K562 (cell line): ENCODE data around the gene E2F1. TPM values are rescaled to one million over a fixed set of nuclear protein-coding genes. Genes with fewer than 3 reads are reported as not detected.

Experiments
- ATAC-seq: fragments of 200-7000 bp; cut with Tn5 transposase; 3 replicates; pipeline ENCODE4 v1.9.1; 2020; ENCODE audit warnings: moderate library complexity
- BruUV-seq: library from RNA; stranded (reverse); fragments of 400-500 nt; replicated peaks from 2 replicates; lab custom pipeline; 2021; lab: Mats Ljungman, UMichigan
- CTCF ChIA-PET: fragments of 300-600 bp; formaldehyde crosslinking; extraction: SDS; loops from one replicate; lab custom pipeline; 2021; ENCODE audit warnings: low intra/inter-chr PET ratio; lab: Yijun Ruan, JAX
- POLR2A ChIA-PET: fragments of 300-600, 350-650 bp; sonication (Branson Sonifier 250); formaldehyde crosslinking; extraction: SDS; loops from one replicate; lab custom pipeline; 2021; ENCODE audit warnings: antibody characterized with exemption, inconsistent platforms; lab: Yijun Ruan, JAX
- DNase-seq, 4 experiments: peaks; one replicate each; pipeline versions ENCODE4 v3.0.0 to v3.0.0-alpha.2; 2011 to 2018; ENCODE audit warnings: low spot score in 3 of 4, mixed read lengths in 3 of 4; ENCODE audit errors: extremely low read depth in 1 of 4
- FAIRE-seq: peaks from 2 replicates; lab custom pipeline; 2011; peaks lifted over from hg19 to GRCh38; lab: Jason Lieb, UNC
- H2AFZ ChIP-seq: 2 replicates; pipeline ENCODE4 v1.6.0; 2011; ENCODE audit warnings: low read depth, low read length, control low read depth, inconsistent platforms
- H3K27ac ChIP-seq: fragments of 200-600 bp; 3 replicates; pipeline ENCODE4 v1.8.0; 2011; ENCODE audit warnings: low read depth, mild to moderate bottlenecking, control low read depth, inconsistent platforms, low read length, moderate library complexity, mixed read lengths; ENCODE audit errors: extremely low read depth
- H3K27me3 ChIP-seq, 2 experiments: fragments of 300-600 bp in 1 of 2; 2 replicates in 1 of 2; 3 replicates in 1 of 2; pipeline versions ENCODE4 v1.6.0 to v1.8.0; 2011; ENCODE audit warnings: inconsistent platforms in 2 of 2, low read length in 2 of 2, mild to moderate bottlenecking in 1 of 2, mixed read lengths in 1 of 2, moderate library complexity in 1 of 2; ENCODE audit not compliant: control insufficient read depth in 2 of 2, insufficient read depth in 2 of 2
- H3K36me3 ChIP-seq: fragments of 300-600 bp; 3 replicates; pipeline ENCODE4 v1.8.0; 2011; ENCODE audit warnings: mild to moderate bottlenecking, low read length, inconsistent platforms; ENCODE audit not compliant: control insufficient read depth, insufficient read depth
- H3K4me1 ChIP-seq, 2 experiments: fragments of 200-600 bp in 1 of 2; replicated peaks in 1 of 2; 2 replicates in 1 of 2; 3 replicates in 1 of 2; pipeline versions ENCODE4 v1.5.1 to v1.8.0; 2011; ENCODE audit warnings: inconsistent platforms in 2 of 2, low read length in 2 of 2, mild to moderate bottlenecking in 1 of 2, mixed read lengths in 1 of 2, moderate library complexity in 1 of 2; ENCODE audit not compliant: control insufficient read depth in 2 of 2, insufficient read depth in 2 of 2
- H3K4me2 ChIP-seq: 2 replicates; pipeline ENCODE4 v1.6.1; 2011; ENCODE audit warnings: low read length, control low read depth, inconsistent platforms, mixed read lengths; ENCODE audit not compliant: insufficient read depth
- H3K4me3 ChIP-seq: fragments of 200-600 bp; sonication (generic), shearing (Covaris generic); 2 replicates; pipeline ENCODE4 v1.5.1; 2016; ENCODE audit warnings: control low read depth, inconsistent platforms
- H3K79me2 ChIP-seq: fragments of 200-600 bp; 3 replicates; pipeline ENCODE4 v1.8.0; 2011; ENCODE audit warnings: low read length, inconsistent platforms; ENCODE audit not compliant: control insufficient read depth, insufficient read depth
- H3K9ac ChIP-seq, 2 experiments: 2 replicates each; pipeline versions ENCODE4 v1.6.0 to v1.6.1; 2011; ENCODE audit warnings: low read depth in 2 of 2, low read length in 2 of 2, control low read depth in 1 of 2, inconsistent platforms in 1 of 2, mild to moderate bottlenecking in 1 of 2, mixed read lengths in 1 of 2; ENCODE audit not compliant: insufficient read depth in 1 of 2
- H3K9me1 ChIP-seq: one replicate; pipeline ENCODE4 v1.6.0; 2011; ENCODE audit warnings: inconsistent platforms, mild to moderate bottlenecking, low read length, moderate library complexity; ENCODE audit not compliant: control insufficient read depth, insufficient read depth
- H3K9me3 ChIP-seq: replicated peaks from 2 replicates; pipeline ENCODE4 v1.5.1; 2011; ENCODE audit warnings: low read depth, low read length, inconsistent platforms; ENCODE audit not compliant: control insufficient read depth, insufficient read depth
- H4K20me1 ChIP-seq: replicated peaks from 2 replicates; pipeline ENCODE4 v1.6.1; 2011; ENCODE audit warnings: low read length, inconsistent platforms, mixed read lengths; ENCODE audit not compliant: control insufficient read depth, insufficient read depth
- BRF1 ChIP-seq: IDR thresholded peaks from 3 replicates; pipeline ENCODE4 v1.6.1; 2011; ENCODE audit warnings: borderline replicate concordance, mild to moderate bottlenecking; ENCODE audit not compliant: insufficient read length; ENCODE audit errors: extremely low read depth
- NFRKB ChIP-seq: fragments of 450-650 bp; IDR thresholded peaks from 2 replicates; pipeline ENCODE4 v1.6.1; 2016; ENCODE audit warnings: low read depth
- POLR2G ChIP-seq: fragments of 200-400 bp; formaldehyde crosslinking; IDR thresholded peaks from 2 replicates; pipeline ENCODE4 v1.6.1; 2017; ENCODE audit warnings: low read depth, mild to moderate bottlenecking, antibody characterized with exemption, low read length, moderate library complexity
- RBFOX2 ChIP-seq: fragments of 200-400 bp; formaldehyde crosslinking; IDR thresholded peaks from 2 replicates; pipeline ENCODE4 v1.6.1; 2017; ENCODE audit warnings: low read depth, mild to moderate bottlenecking, low read length, moderate library complexity
- RUNX1 ChIP-seq: sonication (generic); IDR thresholded peaks from 2 replicates; pipeline ENCODE4 v1.6.1; 2016; ENCODE audit warnings: antibody characterized with exemption, low read depth
- TEAD4 ChIP-seq, 2 experiments: sonication (generic) in 1 of 2; formaldehyde crosslinking in 1 of 2; IDR thresholded peaks; 2 replicates each; pipeline versions ENCODE4 v1.6.1 to v1.8.0; 2012 to 2022; ENCODE audit warnings: borderline replicate concordance in 1 of 2, inconsistent platforms in 1 of 2, low read length in 1 of 2, mild to moderate bottlenecking in 1 of 2, missing genetic modification reagents in 1 of 2
- ZNF239 ChIP-seq: fragments of 250-450 bp; sonication (Bioruptor Pico); IDR thresholded peaks from 2 replicates; pipeline ENCODE4 v1.4.0; 2020; ENCODE audit warnings: mild to moderate bottlenecking
- ZNF274 ChIP-seq: IDR thresholded peaks from 2 replicates; pipeline ENCODE4 v1.6.1; 2011; ENCODE audit warnings: low read depth, mild to moderate bottlenecking, low read length, moderate library complexity, borderline replicate concordance
- ZNF766 ChIP-seq: fragments of 200-800 bp; sonication (Bioruptor generic); conservative IDR thresholded peaks from 2 replicates; pipeline ENCODE4 v1.6.1; 2016; ENCODE audit warnings: missing genetic modification characterization, missing compliant biosample characterization
- WGBS: fragments of 100-300 bp; shearing (Covaris generic); methylation state at CpG from one replicate; pipeline ENCODE4 v1.1.6; 2016; ENCODE audit warnings: low coverage, mixed read lengths; ENCODE audit not compliant: insufficient coverage; ENCODE audit errors: missing lambda C conversion rate; 5-methylcytosine and 5-hydroxymethylcytosine counted together
- in situ Hi-C: fragments of 300-500 bp; cut with MboI; formaldehyde crosslinking; loops from 4 replicates; pipeline ENCODE4 v1.15.0; 2018; ENCODE audit warnings: inconsistent platforms, mixed read lengths
- intact Hi-C: fragments of 100-400 bp; cut with micrococcal nuclease; formaldehyde crosslinking; loops from 2 replicates; pipeline ENCODE4 v1.14.2; 2022
- polyA plus RNA-seq, 8 experiments: library from polyadenylated mRNA; depleted of rRNA in 4 of 8; stranded (reverse) in 5 of 8; unstranded in 3 of 8; fragments of >200 nt; fragmentation: Nextera tagmentation in 2 of 8; fragmentation: Illumina TruSeq in 1 of 8; extraction: Ambion mirVana in 2 of 8; extraction: Trizol in 1 of 8; gene quantifications; 2 replicates each; pipeline versions ENCODE4 v1.2.1 to v1.2.3, GENCODE V29; 2011 to 2014; ENCODE audit warnings: inconsistent platforms in 1 of 8, missing spikeins in 1 of 8
- total RNA-seq, 7 experiments: library from RNA; depleted of rRNA in 6 of 7; stranded (reverse); fragments of >200 nt in 6 of 7; fragmentation: Illumina TruSeq in 2 of 7; extraction: Trizol in 2 of 7; gene quantifications; 2 replicates each; pipeline versions ENCODE4 v1.2.1 to v1.2.3, GENCODE V29; 2011 to 2021; ENCODE audit warnings: low replicate concordance in 1 of 7
- TF ChIP-seq, protein P1 (sequence below): fragments of 450-650 bp; formaldehyde crosslinking; conservative IDR thresholded peaks from 2 replicates; pipeline ENCODE4 v1.4.0; 2022; ENCODE audit warnings: mild to moderate bottlenecking, missing genetic modification characterization
- TF ChIP-seq, protein P2 (sequence below), 3 experiments: IDR thresholded peaks in 2 of 3; conservative IDR thresholded peaks in 1 of 3; 2 replicates each; pipeline ENCODE4 v1.5.1; 2011 to 2012; ENCODE audit warnings: low read length in 3 of 3, mild to moderate bottlenecking in 3 of 3, control low read depth in 2 of 3, improper control_type of control experiment in 1 of 3, inconsistent platforms in 1 of 3, low read depth in 1 of 3, mixed read lengths in 1 of 3, moderate library complexity in 1 of 3; ENCODE audit not compliant: insufficient read depth in 2 of 3

Gene E2F1
- total and polyA plus RNA-seq, 9 of the 15 experiments (the other 6 are each of a cell fraction or from before 2014, with no cell fraction given) = 0.14 to 30.6 (median 13.1) TPM

DNA sequence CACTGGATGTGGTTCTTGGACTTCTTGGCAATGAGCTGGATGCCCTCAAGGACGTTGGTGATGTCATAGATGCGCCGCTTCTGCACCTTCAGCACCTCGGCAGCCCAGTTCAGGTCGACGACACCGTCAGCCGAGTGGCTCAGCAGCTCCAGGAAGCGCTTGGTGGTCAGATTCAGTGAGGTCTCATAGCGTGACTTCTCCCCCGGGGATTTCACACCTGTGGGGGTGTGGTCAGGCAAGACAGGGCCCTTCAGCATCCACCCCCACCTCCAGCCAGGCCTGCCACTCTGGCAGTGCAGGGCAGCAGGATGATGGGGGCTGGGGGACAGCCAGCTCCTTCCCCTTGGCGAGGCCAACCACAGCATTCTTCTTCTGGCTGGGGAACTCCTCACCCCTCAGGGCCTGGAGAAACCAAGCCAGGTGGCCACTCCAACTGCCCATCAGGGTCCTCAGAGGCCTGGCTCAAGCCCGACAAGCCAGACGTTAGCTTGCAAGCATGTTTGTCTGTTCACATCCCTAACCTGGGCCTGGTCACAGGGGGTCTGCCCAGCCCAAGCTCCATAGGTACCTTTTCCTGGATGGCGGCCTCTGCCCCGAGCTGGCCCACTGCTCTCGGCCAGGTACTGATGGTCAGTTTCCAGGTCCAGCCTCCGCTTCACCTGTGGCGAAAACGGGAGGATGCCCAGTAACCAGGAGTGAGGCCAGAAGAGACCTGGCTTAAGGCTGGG lies 6.3 kb downstream of the E2F1 start:
- POLR2A ChIA-PET = interaction anchor here (0.5 to 2.2 kb wide), 11 partner anchors 9 to 493 kb away, joined by 3 to 11 read pairs (median 4); partner anchors contain the start of genes ACTL10, PXMP4 and ZNF341

More for the DNA sequence above, 6.3 kb downstream of the E2F1 start:
- in situ Hi-C loops = no loop called here
- H3K79me2 ChIP-seq = peaks cover 28% of the 10 kb centered on the region
- no peaks in the 10 kb centered on the region for H3K9me3 ChIP-seq
- BruUV-seq = no TSS peak
- peak overlapping the region in 1 of 2 experiments; percentile 61; a peak in 2 of 4 replicates for H3K9ac ChIP-seq
- intact Hi-C loops = no loop called here
- H3K4me1 ChIP-seq = peaks cover 6 to 44% of the 10 kb centered on the region in 2 experiments
- H2AFZ ChIP-seq = no peak overlapping the region
- CTCF ChIA-PET = no interaction called here
- H3K27ac ChIP-seq = no peak overlapping the region
- H3K27me3 ChIP-seq = no peaks in the 10 kb centered on the region
- FAIRE-seq = no peak
- TF ChIP-seq RUNX1 = no peak
- no peak for TF ChIP-seq BRF1
- no peak for TF ChIP-seq ZNF239 (CRISPR knock-in tag)
- no peak for TF ChIP-seq TEAD4 (IDR thresholded peaks at IDR 0.05; ENCODE audit: low read length)
- TF ChIP-seq TEAD4 (CRISPR knock-in tag; IDR thresholded peaks at IDR 0.05; ENCODE audit: borderline replicate concordance) = no peak
- no peak for TF ChIP-seq NFRKB
- TF ChIP-seq, protein P1, sequence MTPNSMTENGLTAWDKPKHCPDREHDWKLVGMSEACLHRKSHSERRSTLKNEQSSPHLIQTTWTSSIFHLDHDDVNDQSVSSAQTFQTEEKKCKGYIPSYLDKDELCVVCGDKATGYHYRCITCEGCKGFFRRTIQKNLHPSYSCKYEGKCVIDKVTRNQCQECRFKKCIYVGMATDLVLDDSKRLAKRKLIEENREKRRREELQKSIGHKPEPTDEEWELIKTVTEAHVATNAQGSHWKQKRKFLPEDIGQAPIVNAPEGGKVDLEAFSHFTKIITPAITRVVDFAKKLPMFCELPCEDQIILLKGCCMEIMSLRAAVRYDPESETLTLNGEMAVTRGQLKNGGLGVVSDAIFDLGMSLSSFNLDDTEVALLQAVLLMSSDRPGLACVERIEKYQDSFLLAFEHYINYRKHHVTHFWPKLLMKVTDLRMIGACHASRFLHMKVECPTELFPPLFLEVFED (CRISPR knock-in tag) = no peak
- TF ChIP-seq POLR2G = peak; percentile 56; the same call in 1 of the 2 replicates
- TF ChIP-seq, protein P2, sequence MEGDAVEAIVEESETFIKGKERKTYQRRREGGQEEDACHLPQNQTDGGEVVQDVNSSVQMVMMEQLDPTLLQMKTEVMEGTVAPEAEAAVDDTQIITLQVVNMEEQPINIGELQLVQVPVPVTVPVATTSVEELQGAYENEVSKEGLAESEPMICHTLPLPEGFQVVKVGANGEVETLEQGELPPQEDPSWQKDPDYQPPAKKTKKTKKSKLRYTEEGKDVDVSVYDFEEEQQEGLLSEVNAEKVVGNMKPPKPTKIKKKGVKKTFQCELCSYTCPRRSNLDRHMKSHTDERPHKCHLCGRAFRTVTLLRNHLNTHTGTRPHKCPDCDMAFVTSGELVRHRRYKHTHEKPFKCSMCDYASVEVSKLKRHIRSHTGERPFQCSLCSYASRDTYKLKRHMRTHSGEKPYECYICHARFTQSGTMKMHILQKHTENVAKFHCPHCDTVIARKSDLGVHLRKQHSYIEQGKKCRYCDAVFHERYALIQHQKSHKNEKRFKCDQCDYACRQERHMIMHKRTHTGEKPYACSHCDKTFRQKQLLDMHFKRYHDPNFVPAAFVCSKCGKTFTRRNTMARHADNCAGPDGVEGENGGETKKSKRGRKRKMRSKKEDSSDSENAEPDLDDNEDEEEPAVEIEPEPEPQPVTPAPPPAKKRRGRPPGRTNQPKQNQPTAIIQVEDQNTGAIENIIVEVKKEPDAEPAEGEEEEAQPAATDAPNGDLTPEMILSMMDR (IDR thresholded peaks at IDR 0.05 in 2 of 3, conservative IDR thresholded peaks at IDR 0.05 in 1 of 3; ENCODE audit: insufficient read depth in 2 of 3, low read depth in 1 of 3, low read length in 3 of 3) = no peak
- TF ChIP-seq ZNF274 = peak; percentile 79; the same call in 1 of the 2 replicates
- TF ChIP-seq RBFOX2 = peak; percentile 40; the same call in 1 of the 2 replicates
- TF ChIP-seq ZNF766 (CRISPR knock-in tag) = no peak
- ATAC-seq = no peak
- peaks cover 22% of the 10 kb centered on the region; the same call in 1 of the 2 replicates for H4K20me1 ChIP-seq
- H3K4me3 ChIP-seq = no peak overlapping the region
- H3K9me1 ChIP-seq = no peaks in the 10 kb centered on the region
- peaks cover 57% of the 10 kb centered on the region; the same call in 2 of the 3 replicates for H3K36me3 ChIP-seq
- WGBS = 91% methylated on average over 19 of the region's 20 CpGs
- no peak overlapping the region for H3K4me2 ChIP-seq
- DNase-seq = peak in 1 of 4 experiments; percentile 7
